Raji (cell line): ENCODE data around the gene MSANTD1.

Experiments used
- POLR2A ChIP-seq: IDR thresholded peaks from 2 replicates; pipeline ENCODE4 v1.6.1; 2011; ENCODE audit warnings: low read depth, low read length, control low read depth; ENCODE audit not compliant: insufficient read depth

Gene MSANTD1

DNA sequence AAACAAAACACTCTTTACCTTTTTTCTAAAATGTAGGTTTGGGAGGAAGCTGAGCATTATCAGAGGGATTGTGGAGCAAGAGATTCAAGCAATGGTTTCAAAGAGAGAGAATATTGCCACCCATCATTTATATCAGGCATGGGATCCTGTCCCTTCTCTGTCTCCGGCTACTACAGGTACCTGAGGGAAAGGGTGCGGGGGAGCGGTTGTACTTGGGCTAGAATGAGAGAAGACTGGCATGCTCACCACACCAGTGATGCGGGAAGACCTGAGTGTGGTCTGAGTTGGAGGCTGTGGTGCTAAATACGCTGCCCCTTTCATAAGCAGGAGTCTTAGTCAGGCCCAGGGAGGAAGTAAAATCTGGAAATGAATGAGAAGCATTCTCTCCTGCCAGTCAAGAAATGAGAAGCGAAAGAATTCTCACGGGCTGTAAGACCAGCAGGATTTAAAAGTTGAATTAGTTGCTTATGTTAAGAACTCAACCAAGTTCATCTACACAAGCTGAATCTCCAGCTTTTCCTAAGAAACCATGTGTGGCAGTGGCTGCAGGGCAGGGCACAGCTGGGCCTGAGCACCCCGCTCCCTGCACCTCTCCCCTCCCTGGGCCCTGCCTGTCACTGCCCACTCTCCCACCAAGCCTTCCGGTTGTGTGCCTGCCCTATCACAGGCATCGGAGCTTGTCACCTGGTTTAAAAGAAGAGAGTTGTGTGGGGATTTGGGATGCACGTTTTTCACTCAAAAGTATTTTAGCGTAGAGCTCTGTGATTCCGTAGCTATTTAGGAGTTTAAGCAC, 24.8 kb upstream of the MSANTD1 start:
- no peak for TF ChIP-seq POLR2A

DNA sequence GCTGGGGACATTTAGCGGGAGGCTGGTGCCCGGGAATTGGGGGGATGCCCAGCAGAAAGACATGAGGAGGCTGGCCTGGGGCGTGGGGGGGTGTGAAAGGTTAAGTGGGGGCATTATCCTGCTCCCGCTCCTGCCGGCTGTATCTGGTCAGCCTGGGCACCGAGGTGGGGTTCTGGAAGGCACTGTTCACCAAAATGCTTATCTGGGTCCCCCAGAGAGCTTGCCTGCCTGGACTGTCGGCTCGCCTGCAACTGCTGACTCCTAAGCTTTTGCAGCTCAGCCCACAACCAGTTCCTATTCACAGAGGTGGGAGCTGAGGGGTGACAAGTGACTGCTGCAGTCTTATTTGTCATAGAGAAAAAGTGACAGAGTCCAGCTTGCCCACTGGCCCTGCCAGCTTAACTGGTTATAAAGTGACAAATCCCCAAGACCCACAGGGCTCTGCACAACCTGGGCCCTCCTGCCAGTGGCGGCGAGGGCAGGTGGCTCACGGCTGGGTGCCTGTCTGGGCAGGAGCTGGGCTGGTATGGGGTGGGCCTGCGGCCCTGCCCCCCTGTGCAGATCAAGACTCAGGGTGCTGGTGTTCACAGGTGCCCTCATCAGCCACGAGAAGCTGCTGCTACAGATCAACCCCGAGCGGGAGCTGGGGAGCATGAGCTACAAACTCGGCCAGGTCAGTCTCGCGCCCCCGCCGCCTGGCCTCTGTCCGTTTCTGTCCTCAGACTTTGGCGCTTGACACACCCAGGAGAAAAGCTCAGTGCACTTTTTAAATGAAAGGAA, 23.7 kb upstream of the MSANTD1 start:
- TF ChIP-seq POLR2A = no peak

DNA sequence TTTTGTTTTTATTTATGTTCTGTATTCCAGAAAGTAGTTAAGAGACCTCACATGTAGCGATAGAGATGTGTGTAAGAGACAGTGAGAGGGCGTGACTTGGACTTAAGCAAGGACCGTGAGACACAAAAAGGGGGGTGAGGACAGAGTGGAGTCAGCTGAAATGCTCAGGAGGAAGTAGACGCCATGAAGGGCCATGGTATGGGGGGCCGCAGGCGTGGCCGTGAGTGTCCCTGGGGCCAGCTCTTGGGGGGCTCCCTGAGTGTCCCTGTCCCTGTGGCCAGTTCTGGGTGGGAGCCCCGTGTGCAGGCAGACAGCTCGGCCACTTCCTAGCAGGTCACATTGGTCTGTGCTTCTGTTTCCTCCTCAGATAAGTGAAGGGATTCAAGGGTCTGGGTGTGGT, 23.0 kb upstream of the MSANTD1 start:
- TF ChIP-seq POLR2A = no peak

DNA sequence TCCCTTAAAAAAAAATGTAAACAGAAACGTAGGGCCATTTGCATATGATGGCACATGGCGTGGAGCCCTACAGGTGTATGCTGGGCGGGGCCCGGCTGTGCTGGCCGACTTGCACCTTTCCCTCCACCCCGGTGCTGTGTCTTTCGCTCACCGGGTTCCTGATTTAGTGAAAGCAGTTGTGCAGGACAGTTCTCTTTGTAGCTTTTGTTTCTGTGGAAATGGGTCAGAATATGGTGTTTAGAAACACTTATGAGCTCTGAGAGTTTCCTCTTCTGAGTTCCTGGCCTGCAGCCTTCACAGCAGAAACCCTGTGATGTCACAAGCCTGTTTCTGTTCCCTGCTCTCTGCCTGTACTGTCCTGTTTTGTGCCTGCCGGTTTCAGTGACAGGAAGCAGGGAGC, 22.5 kb upstream of the MSANTD1 start:
- TF ChIP-seq POLR2A = no peak

DNA sequence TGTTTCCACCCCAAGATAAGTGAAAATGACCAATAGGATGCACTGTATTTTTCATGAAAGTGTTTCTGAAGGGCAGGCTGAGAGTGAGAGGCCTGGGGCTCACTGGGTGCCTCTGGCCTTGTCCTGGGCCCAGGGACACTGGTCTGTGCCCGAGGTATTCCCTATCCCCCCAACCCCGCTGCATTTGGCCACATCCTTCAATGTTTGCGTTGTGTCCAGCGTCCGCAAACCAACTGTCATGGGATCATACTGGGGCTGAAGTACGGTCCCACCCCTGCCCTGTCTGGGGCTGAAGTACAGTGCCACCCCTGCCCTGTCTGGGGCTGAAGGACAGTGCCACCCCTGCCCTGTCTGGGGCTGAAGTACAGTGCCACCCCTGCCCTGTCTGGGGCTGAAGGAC, 22.0 kb upstream of the MSANTD1 start:
- TF ChIP-seq POLR2A = no peak

DNA sequence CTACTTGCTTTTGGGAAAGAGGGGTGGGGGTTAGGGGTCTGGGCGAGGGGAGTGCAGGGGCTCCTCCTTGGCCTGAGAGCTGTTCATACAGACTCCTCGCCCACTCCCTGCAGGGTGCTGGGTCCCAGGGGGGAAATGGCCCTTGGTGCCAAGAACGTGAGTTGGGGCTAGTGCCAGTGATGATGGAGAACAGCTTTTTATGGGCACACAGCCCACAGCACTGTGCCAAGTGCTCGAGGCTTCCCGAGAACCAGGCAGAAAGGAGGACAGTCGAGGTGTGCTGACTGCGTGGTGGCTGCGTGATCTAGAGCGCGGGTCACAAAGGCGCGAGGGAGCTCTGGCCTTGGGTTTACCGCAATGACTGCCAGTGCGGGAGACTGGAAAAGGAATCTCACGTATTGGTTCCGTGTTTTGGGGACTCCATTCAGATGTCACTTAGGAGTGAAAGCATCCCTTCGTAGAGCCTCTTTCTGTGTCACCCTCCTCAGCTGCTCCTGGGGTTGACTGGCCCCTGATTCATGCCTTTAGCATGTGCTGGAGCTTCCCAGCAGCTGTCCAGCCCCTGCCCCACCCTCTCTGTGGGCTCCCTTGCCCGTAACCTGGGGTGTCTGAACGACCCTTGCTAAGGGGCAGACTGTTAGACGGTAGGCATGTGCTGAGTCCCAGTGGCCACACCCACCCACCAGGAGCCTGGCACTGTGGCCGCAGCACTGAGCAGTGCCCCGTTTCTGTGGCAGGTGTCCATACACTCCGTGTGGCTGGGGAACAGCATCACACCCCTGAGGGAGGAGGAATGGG, 20.9 kb upstream of the MSANTD1 start:
- TF ChIP-seq POLR2A = no peak

DNA sequence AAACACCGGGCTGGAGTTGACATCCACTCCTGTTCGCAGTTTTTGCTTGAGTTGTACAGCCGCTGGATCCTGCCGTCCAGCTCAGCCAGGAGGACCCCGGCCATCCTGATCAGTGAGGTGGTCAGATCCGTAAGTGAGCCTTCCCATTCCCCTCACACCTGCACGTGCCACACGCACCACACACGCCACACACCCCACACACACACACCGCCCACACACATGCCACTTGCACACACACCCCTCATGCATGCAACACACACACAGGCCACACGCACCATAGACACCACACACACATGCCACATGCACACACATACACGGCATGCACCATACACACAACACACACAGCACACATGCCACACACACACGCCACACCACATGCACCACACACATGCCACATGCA, 20.1 kb upstream of the MSANTD1 start:
- no peak for TF ChIP-seq POLR2A

DNA sequence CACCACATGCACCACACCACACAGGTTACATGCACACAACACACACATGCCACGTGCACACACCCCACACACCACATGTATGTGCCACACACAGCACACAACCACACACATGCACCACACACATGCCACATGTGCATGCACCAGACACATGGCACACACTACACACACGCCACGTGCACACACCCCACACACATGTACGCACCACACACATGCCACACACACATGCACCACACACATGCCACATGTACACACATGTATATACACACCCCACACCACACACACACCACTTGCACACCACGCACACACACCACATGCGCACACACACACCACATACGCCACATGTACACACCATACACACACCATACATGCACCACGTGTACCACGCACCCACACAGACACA, 19.6 kb upstream of the MSANTD1 start:
- no peak for TF ChIP-seq POLR2A

DNA sequence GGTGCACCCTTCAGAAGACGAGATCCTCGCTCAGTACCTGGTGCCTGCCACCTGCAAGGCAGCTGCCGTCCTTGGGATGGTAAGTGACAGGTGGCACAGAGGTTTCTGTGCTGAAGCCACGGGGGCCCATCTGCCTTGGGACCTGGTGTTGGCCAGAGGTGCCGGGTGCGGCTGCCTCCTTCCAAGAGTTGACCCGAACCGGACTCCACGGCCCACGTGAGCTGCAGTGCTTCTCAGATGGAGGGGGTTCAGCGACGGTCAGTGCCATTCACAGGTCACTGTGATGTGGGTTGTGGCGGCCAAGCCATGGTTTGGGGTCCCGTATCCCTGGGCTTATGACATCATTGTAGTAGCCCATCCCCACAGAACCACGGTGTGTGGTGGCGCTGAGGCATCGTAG, 19.0 kb upstream of the MSANTD1 start:
- TF ChIP-seq POLR2A = no peak

DNA sequence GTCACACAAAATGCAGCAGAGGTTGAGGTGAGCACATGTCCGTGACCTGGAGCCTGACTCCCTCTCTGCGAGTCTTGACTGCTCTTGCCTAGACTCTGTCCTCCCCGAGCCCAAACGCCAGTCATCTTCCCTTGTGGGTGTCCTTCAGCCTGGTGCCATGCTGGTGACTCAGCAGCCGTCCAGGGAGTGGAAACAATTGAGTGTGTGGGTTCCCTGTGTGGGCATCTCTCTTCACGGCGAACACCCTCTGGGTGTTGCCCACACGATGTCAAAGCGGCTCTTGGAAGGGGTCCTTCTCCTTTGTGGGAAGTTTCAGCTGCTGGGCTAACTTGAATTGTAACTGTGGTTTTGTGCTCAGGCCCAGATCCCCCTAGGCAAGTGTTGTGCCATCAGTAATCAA, 17.5 kb upstream of the MSANTD1 start:
- no peak for TF ChIP-seq POLR2A

DNA sequence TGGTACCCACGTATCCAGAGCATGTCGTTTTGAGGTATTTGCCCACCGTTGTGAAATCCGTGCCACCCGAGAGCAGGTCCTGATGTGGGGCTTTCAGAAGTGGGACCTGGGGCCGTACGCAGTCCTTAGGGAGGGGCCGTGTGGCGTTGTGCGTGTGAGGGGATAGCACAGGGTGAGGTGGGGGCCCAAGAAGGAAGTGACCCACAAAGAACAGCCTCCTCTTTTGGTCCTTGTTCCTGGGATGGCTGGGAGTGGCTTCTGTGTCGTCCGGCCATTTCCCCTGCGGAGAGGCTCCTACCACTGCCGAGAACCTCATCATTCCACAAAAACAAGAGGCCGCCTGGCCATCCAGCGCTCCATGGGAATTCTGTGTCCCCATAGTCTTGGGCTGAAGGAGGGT, 17.0 kb upstream of the MSANTD1 start:
- TF ChIP-seq POLR2A = no peak

DNA sequence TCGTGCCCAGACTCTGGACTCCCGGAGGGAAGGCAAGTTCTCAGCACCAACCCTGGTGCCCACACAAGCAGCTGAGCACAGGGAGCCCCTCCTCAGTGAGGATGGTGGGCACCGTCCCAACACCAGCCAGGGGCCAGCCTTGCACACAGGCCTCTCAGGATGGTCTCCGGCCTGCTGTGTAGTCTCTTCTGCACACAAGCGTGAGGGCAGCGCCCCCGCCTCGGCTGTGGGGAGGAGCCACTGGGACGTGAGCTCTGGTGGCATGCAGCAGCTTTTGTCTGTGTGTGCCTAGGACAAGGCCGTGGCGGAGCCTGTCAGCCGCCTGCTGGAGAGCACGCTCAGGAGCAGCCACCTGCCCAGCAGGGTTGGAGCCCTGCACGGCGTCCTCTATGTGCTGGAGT, 16.1 kb upstream of the MSANTD1 start:
- no peak for TF ChIP-seq POLR2A

DNA sequence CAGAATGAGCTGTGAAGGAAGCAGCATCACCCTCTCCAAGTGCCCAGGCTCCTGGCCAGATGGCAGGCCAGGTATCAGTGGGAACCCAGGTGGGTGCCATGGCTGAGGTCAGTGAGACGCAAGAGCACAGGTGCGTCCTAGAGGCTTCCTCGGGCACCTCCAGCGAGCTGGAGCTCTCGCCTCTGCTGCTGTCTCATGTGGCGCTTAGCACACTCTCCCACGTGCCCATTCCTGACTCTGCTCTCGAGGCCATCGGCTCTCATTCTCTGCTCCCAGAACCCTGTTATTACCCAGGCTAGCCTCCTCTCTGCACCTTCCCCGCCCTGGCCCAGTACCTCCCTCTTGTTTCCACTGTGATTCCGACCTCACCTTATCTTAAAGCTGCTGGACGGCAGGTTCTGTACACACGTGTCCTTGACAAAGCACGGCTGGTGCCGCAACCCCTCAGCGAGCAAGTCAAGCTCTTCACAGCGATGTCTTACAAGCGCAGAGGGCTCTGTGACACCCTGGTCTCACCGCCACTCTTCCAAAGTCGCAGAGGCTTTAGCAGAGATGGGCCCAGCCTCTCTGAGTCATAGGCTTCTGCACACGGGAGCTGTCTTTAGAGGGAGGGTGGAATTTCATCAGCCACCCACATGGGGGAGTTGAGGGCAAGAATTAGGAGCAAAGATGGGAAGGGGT, 15.4 kb upstream of the MSANTD1 start:
- TF ChIP-seq POLR2A = no peak

DNA sequence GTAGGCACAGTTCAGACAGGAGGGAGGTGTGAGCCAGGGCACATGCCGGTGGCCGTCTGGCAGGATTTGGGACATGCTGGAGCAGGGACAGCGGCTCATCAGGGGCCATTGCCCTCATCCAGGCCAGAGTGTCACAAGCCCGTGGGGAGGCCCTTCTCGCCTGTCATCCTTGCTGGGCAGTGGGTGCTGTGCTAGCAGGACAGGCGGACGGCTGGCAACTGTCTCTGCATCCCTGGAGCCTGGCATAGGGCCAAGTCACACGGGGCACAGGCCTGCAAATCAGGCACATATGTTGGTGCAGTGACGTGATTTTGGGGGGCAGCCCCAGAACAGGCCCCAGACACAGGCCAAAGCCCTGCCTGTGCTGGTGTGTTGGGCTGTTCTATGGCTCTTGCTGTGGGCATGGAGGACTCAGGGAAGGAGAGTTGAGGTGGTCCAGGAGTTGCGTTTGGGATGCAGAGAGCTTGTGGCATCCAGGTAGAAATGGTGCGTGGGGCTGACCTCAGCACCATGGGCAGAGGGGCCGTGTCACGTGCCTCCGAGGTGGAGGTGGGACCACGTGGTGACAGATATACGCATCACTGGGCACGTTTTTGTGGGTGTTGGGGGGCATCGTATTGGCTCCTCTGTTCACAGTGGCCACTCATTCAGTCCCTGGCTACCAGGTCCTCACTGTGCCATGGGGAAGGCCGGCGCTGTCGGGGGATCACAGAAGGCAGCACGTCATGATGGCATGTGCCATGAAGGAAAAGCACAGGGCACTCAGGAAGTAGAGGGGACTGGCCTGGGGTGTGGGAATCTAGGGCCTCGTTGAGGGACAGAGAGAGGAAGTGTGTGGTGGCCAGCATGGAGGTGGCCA, 14.6 kb upstream of the MSANTD1 start:
- TF ChIP-seq POLR2A = no peak
